ENCODE data around the gene SPARCL1.

The SPARCL1 gene

GRCh38 chr4:87530868-87531267 lies 1.7 kb upstream of the SPARCL1 start:
- no peak for TF ChIP-seq JUND (IDR thresholded peaks at IDR 0.05; ENCODE audit: low read depth)
- in situ Hi-C loops (cut with HindIII; ENCODE audit: low pct_unique_long_range_greater_than_20kb, low sequenced_read_pairs): no loop called here
- DNase-seq (ENCODE audit: low read depth in 1 of 2, low spot score in 1 of 2): no peak

- no peak for DNase-seq (ENCODE audit: low read depth in 1 of 2, low spot score in 1 of 2)
- no peak for TF ChIP-seq JUND (IDR thresholded peaks at IDR 0.05; ENCODE audit: low read depth)
- in situ Hi-C loops (cut with HindIII; ENCODE audit: low pct_unique_long_range_greater_than_20kb, low sequenced_read_pairs): no loop called here
These were observed 1.1 kb upstream of the SPARCL1 start for GRCh38 chr4:87530229-87530628.

GRCh38 chr4:87527431-87528220 lies 1.6 kb downstream of the SPARCL1 start:
- in situ Hi-C loops (cut with HindIII; ENCODE audit: low pct_unique_long_range_greater_than_20kb, low sequenced_read_pairs): no loop called here
- no peak for DNase-seq (ENCODE audit: low read depth in 1 of 2, low spot score in 1 of 2)
- TF ChIP-seq JUND (IDR thresholded peaks at IDR 0.05; ENCODE audit: low read depth): no peak

- DNase-seq (ENCODE audit: low read depth in 1 of 2, low spot score in 1 of 2): no peak
- TF ChIP-seq JUND (IDR thresholded peaks at IDR 0.05; ENCODE audit: low read depth): no peak
- in situ Hi-C loops (cut with HindIII; ENCODE audit: low pct_unique_long_range_greater_than_20kb, low sequenced_read_pairs): no loop called here
These were observed 3.4 kb downstream of the SPARCL1 start for GRCh38 chr4:87525636-87526295.

GRCh38 chr4:87524456-87524855 lies 4.7 kb downstream of the SPARCL1 start:
- TF ChIP-seq JUND (IDR thresholded peaks at IDR 0.05; ENCODE audit: low read depth): no peak
- in situ Hi-C loops (cut with HindIII; ENCODE audit: low pct_unique_long_range_greater_than_20kb, low sequenced_read_pairs): no loop called here
- DNase-seq (ENCODE audit: low read depth in 1 of 2, low spot score in 1 of 2): no peak

GRCh38 chr4:87523307-87523706 lies 5.9 kb downstream of the SPARCL1 start:
- TF ChIP-seq JUND (IDR thresholded peaks at IDR 0.05; ENCODE audit: low read depth): no peak
- DNase-seq (ENCODE audit: low read depth in 1 of 2, low spot score in 1 of 2): no peak
- in situ Hi-C loops (cut with HindIII; ENCODE audit: low pct_unique_long_range_greater_than_20kb, low sequenced_read_pairs): no loop called here

- peak in 1 of 2 experiments; percentile 33 for DNase-seq (ENCODE audit: low read depth in 1 of 2, low spot score in 1 of 2)
- in situ Hi-C loops (cut with HindIII; ENCODE audit: low pct_unique_long_range_greater_than_20kb, low sequenced_read_pairs): no loop called here
- no peak for TF ChIP-seq JUND (IDR thresholded peaks at IDR 0.05; ENCODE audit: low read depth)
These were observed 7.3 kb downstream of the SPARCL1 start for GRCh38 chr4:87521757-87522374.

GRCh38 chr4:87521319-87521718 lies 7.9 kb downstream of the SPARCL1 start:
- in situ Hi-C loops (cut with HindIII; ENCODE audit: low pct_unique_long_range_greater_than_20kb, low sequenced_read_pairs): no loop called here
- no peak for TF ChIP-seq JUND (IDR thresholded peaks at IDR 0.05; ENCODE audit: low read depth)
- no peak for DNase-seq (ENCODE audit: low read depth in 1 of 2, low spot score in 1 of 2)

- no peak for DNase-seq (ENCODE audit: low read depth in 1 of 2, low spot score in 1 of 2)
- TF ChIP-seq JUND (IDR thresholded peaks at IDR 0.05; ENCODE audit: low read depth): no peak
- in situ Hi-C loops (cut with HindIII; ENCODE audit: low pct_unique_long_range_greater_than_20kb, low sequenced_read_pairs): no loop called here
These were observed 11.6 kb downstream of the SPARCL1 start for GRCh38 chr4:87517621-87518020.

- no peak for DNase-seq (ENCODE audit: low read depth in 1 of 2, low spot score in 1 of 2)
- in situ Hi-C loops (cut with HindIII; ENCODE audit: low pct_unique_long_range_greater_than_20kb, low sequenced_read_pairs): no loop called here
- TF ChIP-seq JUND (IDR thresholded peaks at IDR 0.05; ENCODE audit: low read depth): no peak
These were observed 12.5 kb downstream of the SPARCL1 start for GRCh38 chr4:87516683-87517082.

- in situ Hi-C loops (cut with HindIII; ENCODE audit: low pct_unique_long_range_greater_than_20kb, low sequenced_read_pairs): no loop called here
- no peak for DNase-seq (ENCODE audit: low read depth in 1 of 2, low spot score in 1 of 2)
- no peak for TF ChIP-seq JUND (IDR thresholded peaks at IDR 0.05; ENCODE audit: low read depth)
These were observed 16.8 kb downstream of the SPARCL1 start for GRCh38 chr4:87512400-87512799.

GRCh38 chr4:87511500-87511899 lies 17.7 kb downstream of the SPARCL1 start:
- no peak for TF ChIP-seq JUND (IDR thresholded peaks at IDR 0.05; ENCODE audit: low read depth)
- in situ Hi-C loops (cut with HindIII; ENCODE audit: low pct_unique_long_range_greater_than_20kb, low sequenced_read_pairs): no loop called here
- DNase-seq (ENCODE audit: low read depth in 1 of 2, low spot score in 1 of 2): no peak

- DNase-seq (ENCODE audit: low read depth in 1 of 2, low spot score in 1 of 2): no peak
- in situ Hi-C loops (cut with HindIII; ENCODE audit: low pct_unique_long_range_greater_than_20kb, low sequenced_read_pairs): no loop called here
- no peak for TF ChIP-seq JUND (IDR thresholded peaks at IDR 0.05; ENCODE audit: low read depth)
These were observed 18.4 kb downstream of the SPARCL1 start for GRCh38 chr4:87510747-87511146.
